HG02763 (cell line): Measurements from ENCODE around the gene HES4.
A peak's percentile ranks its signal among the peaks of the same experiment; 100 is the strongest.
"Not testable (repeated sequence)": the region's sequence is repeated elsewhere in the genome, so short reads cannot be mapped to it uniquely, and the experiment has no call there.

Experiments
- ATAC-seq: cut with Tn5 transposase; IDR thresholded peaks from one replicate; pipeline ENCODE4 v1.9.1; 2021; ENCODE audit warnings: mild to moderate bottlenecking, moderate library complexity; ENCODE audit not compliant: unreplicated experiment

HES4 gene

DNA sequence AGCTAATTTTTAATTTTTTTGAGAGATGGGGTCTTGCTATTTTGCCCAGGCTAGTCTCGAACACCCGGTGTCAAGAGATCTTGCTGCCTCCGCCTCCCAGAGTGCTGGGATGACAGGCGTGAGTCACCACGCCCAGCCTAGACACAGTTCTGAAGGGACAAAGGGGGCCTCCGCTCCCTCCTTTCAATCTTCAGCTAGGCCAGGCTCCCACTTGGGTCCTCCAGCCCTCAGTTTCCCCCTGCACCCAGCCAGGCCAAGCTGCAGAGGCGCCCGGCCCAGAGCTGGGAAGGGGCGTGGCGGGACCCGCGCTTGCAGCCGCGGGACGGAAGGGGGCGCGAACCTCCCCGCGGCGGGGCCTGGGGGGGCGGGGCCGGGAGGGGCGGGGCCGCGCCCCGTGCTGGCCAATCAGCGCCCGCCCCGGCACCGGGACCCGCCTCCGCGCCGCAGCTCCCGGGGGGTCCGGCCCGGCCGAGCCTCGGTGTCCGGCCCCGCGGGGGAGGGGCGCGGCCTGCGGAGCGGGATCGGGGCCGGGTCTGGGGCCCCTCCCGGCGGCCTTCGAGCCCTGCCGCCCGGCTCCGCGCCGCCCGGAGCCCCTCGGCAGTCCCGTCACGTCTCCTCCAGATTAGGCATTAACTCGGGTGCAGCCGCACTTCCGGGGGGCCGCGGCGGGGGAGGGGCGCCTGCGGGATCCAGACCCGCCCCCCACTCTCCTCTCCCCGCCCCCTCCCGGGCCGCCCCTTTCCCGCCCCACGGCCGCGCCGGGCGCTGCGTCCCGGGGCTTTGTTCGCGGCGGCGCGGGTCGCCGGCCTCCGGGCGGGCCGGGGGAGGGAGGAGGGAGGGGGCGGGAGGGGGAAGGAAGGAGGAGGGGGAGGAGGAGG, 19.5 kb upstream of the HES4 start:
- ATAC-seq: peak; percentile 73

- not testable (repeated sequence) for ATAC-seq
Measured at GRCh38 chr1:1018321-1018685, 18.4 kb upstream of the HES4 start.

- ATAC-seq: not testable (repeated sequence)
Measured at GRCh38 chr1:1017397-1018320, 17.8 kb upstream of the HES4 start.

- ATAC-seq: no peak
Measured at GRCh38 chr1:1014799-1015681, 15.1 kb upstream of the HES4 start.

DNA sequence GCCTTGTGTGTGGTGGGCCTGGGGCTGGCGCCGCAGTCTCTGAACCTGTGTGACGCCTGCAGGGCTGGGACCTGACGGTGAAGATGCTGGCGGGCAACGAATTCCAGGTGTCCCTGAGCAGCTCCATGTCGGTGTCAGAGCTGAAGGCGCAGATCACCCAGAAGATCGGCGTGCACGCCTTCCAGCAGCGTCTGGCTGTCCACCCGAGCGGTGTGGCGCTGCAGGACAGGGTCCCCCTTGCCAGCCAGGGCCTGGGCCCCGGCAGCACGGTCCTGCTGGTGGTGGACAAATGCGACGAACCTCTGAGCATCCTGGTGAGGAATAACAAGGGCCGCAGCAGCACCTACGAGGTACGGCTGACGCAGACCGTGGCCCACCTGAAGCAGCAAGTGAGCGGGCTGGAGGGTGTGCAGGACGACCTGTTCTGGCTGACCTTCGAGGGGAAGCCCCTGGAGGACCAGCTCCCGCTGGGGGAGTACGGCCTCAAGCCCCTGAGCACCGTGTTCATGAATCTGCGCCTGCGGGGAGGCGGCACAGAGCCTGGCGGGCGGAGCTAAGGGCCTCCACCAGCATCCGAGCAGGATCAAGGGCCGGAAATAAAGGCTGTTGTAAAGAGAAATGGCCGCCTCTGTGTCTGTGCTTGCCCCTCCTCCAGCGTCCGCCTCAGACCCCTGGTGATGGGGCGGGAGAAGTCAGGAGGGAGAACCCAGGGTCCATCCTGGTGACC, 14.2 kb upstream of the HES4 start:
- no peak for ATAC-seq

GRCh38 chr1:1013105-1013921, 13.4 kb upstream of the HES4 start, which contains the start of gene ISG15:
Gene ISG15 (plus strand): TSS chr1:1013497. CDS start chr1:1013574, 77 bp downstream.
- ATAC-seq: peak; percentile 72

DNA sequence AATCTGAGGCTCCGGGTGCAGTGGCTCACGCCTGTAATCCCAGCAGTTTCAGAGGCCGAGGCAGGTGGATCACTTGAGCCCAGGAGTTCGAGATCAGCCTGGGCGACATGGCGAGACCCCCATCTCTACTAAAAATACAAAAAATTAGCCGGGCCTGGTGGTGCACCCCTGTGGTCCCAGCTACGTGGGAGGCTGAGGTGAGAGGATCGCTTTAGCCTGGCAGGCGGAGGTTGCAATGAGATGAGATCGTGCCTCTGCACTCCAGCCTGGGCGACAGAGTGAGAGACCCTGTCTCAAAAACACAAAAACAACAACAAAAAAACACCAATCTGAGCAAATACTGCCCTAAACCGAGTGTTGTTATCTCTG, 12.8 kb upstream of the HES4 start:
- not testable (repeated sequence) for ATAC-seq

DNA sequence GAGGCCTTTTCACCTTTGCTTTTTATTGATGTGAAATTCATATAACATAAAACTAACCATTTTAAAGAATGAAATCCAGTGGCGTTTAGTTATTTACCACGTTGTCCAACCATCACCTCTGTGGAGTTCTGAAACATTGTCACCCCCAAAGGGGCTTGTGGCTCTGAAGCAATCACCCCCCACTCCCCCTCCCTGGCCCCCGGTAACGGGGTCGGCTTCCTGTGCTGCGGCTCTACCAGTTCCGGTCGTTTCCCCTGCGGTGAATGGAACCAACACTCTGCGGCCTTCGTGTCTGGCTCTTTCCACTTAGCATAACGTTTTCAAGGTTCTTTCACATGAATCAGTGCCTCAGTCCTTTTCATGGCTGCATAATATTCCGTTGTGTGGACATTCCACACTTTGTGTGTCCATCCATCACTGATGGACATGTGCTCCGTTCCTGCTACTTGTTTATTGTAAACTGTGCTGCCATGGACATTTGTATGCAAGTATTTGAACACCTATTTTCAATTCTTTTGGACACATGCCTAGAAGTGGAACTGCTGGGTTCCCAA, 11.6 kb upstream of the HES4 start:
- no peak for ATAC-seq

DNA sequence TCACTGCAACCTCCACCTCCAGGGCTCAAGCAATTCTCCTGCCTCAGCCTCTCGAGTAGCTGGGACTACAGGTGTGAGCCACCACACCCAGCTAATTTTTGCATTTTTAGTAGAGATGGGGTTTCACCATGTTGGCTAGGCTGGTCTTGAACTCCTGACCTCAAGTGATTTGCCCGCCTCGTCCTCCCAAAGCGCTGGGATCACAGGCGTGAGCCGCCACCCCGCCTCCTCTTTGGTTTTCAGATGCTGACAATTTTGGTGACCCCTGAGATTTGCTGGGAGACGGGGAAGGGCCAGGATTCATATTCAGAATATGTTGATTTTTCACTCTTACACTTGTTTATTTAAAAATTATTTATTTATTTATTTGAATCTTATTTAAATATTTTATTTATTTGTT, 10.2 kb upstream of the HES4 start:
- ATAC-seq: not testable (repeated sequence)

DNA sequence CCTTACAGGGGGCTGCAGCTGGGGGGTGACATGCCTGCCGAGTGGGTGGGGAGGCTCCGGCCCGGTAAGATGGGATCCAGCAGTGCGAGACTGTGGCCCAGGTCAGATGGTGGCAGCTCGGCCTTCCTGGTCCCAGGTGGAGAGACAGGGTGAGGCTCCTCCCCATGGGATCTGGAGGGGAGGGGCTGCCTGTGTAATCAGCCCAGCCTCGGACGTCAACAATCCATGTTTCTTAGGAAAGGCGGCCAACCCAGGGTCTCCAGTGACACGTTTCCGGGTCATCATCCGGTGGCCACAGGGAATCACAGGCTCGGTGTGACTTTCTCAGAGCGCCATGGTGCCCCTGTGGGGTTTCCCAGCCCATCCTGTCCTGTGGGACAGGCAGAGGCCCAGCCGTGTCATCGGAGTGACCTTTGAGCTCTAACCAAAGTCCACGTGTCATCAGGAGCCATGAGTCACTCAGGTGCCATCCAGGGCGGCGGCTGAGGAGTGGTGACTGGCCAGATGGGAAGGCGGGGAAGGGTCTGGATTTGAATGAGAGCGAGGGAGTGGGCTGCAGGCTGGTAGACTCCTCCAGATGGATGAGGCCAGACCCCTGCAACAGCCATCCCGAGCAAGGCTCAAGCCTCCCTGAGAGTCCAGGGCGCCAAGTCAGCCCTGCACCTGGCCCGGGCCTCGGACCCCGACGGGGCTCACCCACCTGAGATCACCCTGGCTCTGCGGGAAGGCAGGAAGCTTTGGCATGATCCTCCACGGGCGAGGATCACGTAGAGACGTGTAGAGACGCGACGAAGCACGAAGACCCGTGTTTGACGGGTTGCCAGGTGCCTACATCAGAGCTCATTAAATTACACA, 6.6 kb upstream of the HES4 start:
- no peak for ATAC-seq

- no peak for ATAC-seq
Measured at GRCh38 chr1:1005774-1006304, 5.9 kb upstream of the HES4 start.

DNA sequence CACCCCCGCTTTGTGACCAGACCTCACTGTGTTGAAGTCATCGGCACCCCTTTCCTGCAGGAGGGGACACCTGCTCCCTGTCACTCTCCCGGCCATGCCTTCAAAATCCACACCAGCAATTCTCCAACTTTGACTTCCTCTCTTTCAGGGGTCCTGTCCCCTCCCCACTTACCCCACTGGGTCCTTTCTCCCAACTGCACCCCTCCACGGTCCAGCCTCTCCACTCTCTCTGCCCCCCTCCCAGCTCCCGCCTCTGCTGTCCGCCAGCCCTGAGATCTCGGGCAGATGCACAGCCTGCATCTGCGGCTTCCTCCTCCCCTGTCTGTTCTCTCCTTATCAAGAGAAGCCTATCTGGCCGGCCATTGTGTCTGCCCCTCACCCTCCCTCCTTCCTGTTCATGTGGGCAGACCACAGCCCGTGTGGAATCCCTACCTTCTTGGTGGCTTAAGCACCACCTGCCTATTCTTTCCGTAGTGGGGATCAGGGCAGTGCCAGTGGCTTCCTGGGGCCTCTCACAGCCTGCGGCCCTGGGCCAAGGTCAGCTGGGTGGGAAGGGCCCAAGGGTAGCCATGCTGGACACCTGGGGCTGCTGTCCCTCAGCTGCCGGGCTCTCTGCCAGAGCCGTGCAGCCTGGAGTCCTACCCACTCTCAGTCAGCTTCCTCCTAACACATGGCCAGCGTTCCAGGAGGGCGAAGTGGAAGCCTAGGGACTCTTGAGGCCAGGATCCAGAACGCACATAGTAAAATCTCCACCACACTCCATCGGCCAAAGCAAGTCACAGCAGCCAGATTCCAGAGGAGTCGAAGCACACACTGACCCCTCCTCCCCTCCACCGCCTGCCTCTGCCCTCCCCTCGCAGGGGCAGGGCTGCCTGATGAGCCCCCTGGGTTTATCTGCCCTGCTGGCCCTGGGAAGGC, 5.1 kb upstream of the HES4 start:
- no peak for ATAC-seq

DNA sequence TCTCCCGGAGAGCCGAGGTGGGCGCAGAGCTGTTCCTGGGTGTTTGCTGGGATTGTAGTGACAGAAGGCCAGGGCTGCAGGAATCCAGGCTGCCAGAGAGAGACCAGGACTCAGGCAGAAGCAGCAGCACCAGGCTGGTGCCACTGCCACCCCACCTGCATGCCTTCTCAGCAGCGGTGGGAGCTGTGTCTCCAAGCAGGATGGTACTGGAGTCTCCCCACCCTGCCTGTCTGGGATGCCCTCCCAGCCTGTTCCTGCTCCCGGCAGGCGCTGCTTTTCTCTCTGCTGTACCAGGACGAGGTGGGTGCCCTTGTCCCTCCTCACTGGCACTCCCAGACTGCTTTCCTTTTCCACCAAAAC, 4.5 kb upstream of the HES4 start:
- no peak for ATAC-seq

DNA sequence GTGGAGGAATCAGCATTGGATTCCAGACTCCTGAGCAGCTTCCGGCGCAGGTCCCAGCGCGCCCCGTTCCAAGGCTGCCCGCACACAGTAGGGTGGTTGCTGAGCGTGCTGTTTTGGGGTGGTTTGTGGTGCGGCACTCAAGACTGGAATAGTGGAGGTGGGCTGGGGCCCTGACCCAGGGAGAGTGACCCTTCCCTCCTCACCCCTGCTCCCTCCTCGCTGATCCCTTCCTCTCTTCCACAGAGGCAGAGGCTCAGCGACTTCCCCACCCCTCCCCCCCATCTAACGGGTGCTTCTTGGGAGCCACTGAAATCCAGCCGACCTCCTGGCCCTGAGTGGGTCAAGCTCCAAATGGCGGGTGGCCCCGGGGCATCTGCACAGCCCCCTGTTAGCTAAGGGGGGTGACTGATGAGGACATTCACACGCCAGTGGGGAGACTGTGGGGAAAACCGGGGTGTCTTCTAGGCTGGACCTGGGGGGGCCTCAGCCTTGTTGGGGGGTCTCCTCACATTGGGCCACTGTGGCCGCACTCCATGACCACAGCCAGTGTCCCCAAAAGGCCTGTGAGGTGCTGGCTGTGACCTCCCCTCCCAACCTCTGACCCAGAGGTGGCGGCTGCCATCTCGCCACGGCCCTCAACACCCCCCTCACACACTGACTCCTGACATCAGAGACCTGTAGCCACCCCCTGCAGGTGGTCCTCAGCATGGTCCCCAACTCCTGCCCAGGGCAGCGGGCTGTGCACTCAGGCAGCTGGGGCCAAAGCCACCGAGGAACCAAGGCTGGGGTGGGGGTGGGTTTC, 3.9 kb upstream of the HES4 start:
- no peak for ATAC-seq

- no peak for ATAC-seq
Measured at GRCh38 chr1:1001057-1001783, 1.3 kb upstream of the HES4 start.
